ENCODE results near the gene CREB3L2. TPM values are rescaled to one million over a fixed set of nuclear protein-coding genes. Genes with fewer than 3 reads are reported as not detected.
A peak's percentile ranks its signal among the peaks of the same experiment; 100 is the strongest.

CREB3L2 gene
- total RNA-seq, 3 donors from 2014 or later = 15.8 to 54.3 (median 40.6) TPM

DNA sequence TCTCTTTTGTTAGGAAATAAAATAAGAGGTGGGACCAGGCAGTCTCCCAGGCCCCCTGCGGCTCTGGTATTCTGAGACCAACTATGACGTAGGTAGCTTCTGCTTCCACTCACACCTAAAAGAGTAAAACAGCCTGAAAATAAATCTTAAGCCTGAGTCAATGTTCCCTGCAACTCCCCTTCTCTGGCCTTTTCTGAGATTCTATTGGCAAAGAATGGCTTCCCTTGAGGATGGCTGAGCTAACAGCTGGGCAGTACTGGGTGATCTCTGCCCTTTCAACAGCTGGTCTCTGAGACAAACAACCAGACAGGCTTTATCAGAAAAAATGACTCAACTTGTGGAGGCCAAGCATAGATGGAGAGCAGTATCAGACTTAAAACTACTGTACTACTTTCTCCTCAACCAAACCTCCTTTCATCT lies 58.7 kb downstream of the CREB3L2 start:
- ATAC-seq (peak; percentile 51), DNase-seq (no peak)
- peaks cover 11% of the 10 kb centered on the region for H3K4me1 ChIP-seq (ENCODE audit: low read depth)
- intact Hi-C loops (cut with DNase I, micrococcal nuclease) = no loop called here
- no peaks in the 10 kb centered on the region for H3K36me3 ChIP-seq (ENCODE audit: low read depth)
- TF ChIP-seq, protein P1, sequence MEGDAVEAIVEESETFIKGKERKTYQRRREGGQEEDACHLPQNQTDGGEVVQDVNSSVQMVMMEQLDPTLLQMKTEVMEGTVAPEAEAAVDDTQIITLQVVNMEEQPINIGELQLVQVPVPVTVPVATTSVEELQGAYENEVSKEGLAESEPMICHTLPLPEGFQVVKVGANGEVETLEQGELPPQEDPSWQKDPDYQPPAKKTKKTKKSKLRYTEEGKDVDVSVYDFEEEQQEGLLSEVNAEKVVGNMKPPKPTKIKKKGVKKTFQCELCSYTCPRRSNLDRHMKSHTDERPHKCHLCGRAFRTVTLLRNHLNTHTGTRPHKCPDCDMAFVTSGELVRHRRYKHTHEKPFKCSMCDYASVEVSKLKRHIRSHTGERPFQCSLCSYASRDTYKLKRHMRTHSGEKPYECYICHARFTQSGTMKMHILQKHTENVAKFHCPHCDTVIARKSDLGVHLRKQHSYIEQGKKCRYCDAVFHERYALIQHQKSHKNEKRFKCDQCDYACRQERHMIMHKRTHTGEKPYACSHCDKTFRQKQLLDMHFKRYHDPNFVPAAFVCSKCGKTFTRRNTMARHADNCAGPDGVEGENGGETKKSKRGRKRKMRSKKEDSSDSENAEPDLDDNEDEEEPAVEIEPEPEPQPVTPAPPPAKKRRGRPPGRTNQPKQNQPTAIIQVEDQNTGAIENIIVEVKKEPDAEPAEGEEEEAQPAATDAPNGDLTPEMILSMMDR (IDR thresholded peaks at IDR 0.05) = no peak
- H3K9me3 ChIP-seq = no peaks in the 10 kb centered on the region
- H3K4me3 ChIP-seq = no peak overlapping the region

DNA sequence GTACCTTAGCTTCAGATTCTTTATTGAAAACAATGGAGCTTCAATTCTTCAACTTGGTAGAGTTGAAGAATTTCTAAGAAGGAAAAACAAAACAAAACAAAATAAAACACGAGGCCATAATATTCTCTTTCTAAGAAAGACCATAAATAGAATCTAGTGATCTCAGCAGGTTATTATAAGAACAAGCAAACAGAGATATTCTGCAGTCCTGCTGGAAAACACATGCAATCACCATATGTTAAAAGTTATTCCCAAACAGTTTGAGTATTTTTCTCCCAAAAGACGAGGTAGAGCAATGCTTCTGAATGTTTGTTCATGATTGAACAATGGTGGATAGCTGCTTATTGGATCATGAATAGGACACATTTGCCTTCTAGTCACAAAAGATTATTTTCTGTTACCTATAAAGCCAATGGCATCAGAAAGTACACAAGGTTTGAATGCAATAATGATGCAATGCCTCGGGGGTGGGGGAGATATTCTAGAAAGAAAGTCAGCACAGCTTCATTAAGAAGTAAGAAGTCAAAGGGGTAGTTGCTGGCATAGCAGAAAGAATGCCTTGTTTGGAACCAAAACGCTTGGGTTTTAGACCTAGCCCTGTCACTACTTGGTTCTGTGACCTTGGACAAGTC lies 59.3 kb downstream of the CREB3L2 start:
- H3K36me3 ChIP-seq (ENCODE audit: low read depth) = no peaks in the 10 kb centered on the region
- DNase-seq (no peak), ATAC-seq (no peak)
- no peaks in the 10 kb centered on the region for H3K9me3 ChIP-seq
- H3K4me3 ChIP-seq = no peak overlapping the region
- TF ChIP-seq, protein P1 (IDR thresholded peaks at IDR 0.05) = no peak
- H3K4me1 ChIP-seq (ENCODE audit: low read depth) = peaks cover 11% of the 10 kb centered on the region
- intact Hi-C loops (cut with DNase I, micrococcal nuclease) = no loop called here

DNA sequence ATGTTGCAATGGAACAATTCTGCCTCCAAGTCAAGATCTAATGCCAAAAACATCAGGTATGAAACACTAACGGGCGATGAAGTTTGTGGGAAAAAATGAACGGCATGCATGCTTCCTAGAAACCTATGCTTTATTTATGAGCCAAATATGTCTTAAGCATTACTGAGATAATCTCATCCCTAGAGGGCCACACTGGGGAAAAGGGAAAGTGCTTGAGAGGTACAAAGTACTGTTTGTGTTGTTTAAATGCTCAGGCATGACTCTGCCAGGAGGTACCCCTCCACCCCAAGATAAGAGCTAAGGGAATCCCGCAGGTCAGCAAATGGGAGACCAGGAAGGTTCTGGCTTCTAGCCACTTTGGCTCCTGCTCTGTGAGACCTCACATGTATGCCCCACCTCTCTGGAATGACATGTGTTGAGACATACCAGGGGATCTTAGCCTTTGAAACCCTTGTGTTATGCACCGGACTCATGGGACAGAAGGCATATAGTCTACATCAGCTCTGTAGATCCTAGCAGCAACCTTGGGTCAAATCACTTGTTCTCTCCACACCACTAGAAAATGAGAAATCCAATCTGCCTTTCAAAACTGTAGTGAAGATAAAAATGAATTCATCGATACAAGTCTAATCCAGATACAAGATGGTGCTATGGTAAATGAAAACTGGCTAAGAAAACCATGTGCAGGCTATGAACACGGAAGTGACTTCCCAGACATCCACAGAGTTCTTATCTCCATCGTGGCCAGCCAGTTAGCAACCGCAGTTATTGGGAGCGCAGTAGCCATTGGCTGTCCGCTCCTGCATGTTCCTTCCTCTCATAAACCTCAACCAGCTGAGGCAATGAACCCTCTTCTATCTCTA lies 61.0 kb downstream of the CREB3L2 start:
- H3K4me3 ChIP-seq = no peak overlapping the region
- H3K9me3 ChIP-seq = no peaks in the 10 kb centered on the region
- ATAC-seq = peak; percentile 69
- TF ChIP-seq, protein P1 (IDR thresholded peaks at IDR 0.05) = no peak
- peak in 1 of 3 donors; percentile 41 for DNase-seq
- intact Hi-C loops (cut with DNase I, micrococcal nuclease) = no loop called here
- peaks cover 16% of the 10 kb centered on the region for H3K4me1 ChIP-seq (ENCODE audit: low read depth)
- no peaks in the 10 kb centered on the region for H3K36me3 ChIP-seq (ENCODE audit: low read depth)

DNA sequence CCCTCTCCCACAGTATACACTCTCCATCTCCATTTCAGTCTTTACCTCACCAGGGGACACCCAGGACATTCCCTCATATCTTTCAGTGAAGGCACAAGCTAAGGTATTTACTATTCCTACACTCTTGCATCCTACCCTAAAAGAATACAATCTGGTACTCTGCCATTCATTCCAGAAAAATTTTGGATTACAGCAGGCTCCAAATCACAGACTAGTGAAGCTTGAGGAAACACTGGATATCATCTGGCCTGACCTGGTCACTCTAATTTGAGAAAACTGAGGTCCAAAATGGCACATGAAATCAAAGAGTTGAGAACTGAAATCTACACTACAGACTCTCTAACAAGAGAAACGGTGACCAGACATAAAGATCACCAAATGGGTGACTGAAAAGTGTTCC lies 61.7 kb downstream of the CREB3L2 start:
- no peaks in the 10 kb centered on the region for H3K9me3 ChIP-seq
- H3K36me3 ChIP-seq (ENCODE audit: low read depth) = no peaks in the 10 kb centered on the region
- no peak for DNase-seq
- TF ChIP-seq, protein P1 (IDR thresholded peaks at IDR 0.05) = no peak
- ATAC-seq = no peak
- intact Hi-C loops (cut with DNase I, micrococcal nuclease) = no loop called here
- H3K4me3 ChIP-seq = no peak overlapping the region
- H3K4me1 ChIP-seq (ENCODE audit: low read depth) = peaks cover 20% of the 10 kb centered on the region

DNA sequence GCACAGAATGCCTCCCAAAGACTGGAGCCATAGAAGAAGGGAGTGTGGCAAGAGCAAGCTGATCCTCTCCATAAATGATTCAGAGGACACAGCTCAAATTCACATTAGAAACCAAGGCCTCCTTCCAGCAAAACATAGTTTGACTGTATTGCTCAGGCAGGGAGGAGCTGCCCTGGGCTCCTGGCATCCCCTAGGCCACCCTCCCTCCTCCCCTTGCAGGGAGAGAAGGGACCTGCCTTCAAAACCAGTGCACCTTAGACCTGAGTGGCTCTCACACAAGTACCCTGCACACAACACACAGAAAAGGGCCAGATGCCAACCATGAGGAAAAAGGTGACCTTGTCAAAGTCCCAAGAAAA lies 64.7 kb downstream of the CREB3L2 start:
- Histone ChIP-seq H3K4me1 (ENCODE audit: low read depth) (peaks cover 34% of the 10 kb centered on the region), H3K9me3 (no peaks in the 10 kb centered on the region), H3K4me3 (no peak overlapping the region), H3K36me3 (ENCODE audit: low read depth) (no peaks in the 10 kb centered on the region)
- ATAC-seq (peak; percentile 4), DNase-seq (no peak)
- intact Hi-C loops (cut with DNase I, micrococcal nuclease) = no loop called here
- TF ChIP-seq, protein P1 (IDR thresholded peaks at IDR 0.05) = no peak
